SK-N-SH (cell line): ENCODE measurements around the gene BNC2.

Experiments used
- CHD2 ChIP-seq: fragments of 150-350 bp; IDR thresholded peaks from 2 replicates; pipeline ENCODE4 v1.6.1; 2018; ENCODE audit warnings: low read length; ENCODE audit not compliant: partially characterized antibody
- CTCF ChIP-seq: fragments of 200-600 bp; sonication (generic); IDR thresholded peaks from 2 replicates; pipeline ENCODE4 v1.6.1; 2017; ENCODE audit warnings: antibody characterized with exemption, mild to moderate bottlenecking, moderate library complexity
- EZH2phosphoT487 ChIP-seq: fragments of 200-600 bp; sonication (generic); IDR thresholded peaks from 2 replicates; pipeline ENCODE4 v1.6.1; 2017; ENCODE audit warnings: low read depth, mixed run types, mild to moderate bottlenecking, antibody characterized with exemption, moderate library complexity, borderline replicate concordance
- FOXJ3 ChIP-seq: sonication (generic); formaldehyde crosslinking; IDR thresholded peaks from 2 replicates; pipeline ENCODE4 v1.5.1; 2020; ENCODE audit warnings: mild to moderate bottlenecking, missing genetic modification reagents
- GABPA ChIP-seq: IDR thresholded peaks from 2 replicates; pipeline ENCODE4 v1.4.0; 2012; ENCODE audit warnings: low read depth, mild to moderate bottlenecking
- JUND ChIP-seq: IDR thresholded peaks from 2 replicates; pipeline ENCODE4 v1.4.0; 2012
- MAX ChIP-seq: IDR thresholded peaks from 2 replicates; pipeline ENCODE4 v1.4.0; 2012; ENCODE audit warnings: low read depth
- NFIC ChIP-seq: IDR thresholded peaks from 2 replicates; pipeline ENCODE4 v1.4.0; 2012; ENCODE audit warnings: borderline replicate concordance
- POLR2AphosphoS5 ChIP-seq: IDR thresholded peaks from 2 replicates; pipeline ENCODE4 v1.6.1; 2012; ENCODE audit warnings: low read depth, low read length
- SIN3A ChIP-seq: IDR thresholded peaks from 2 replicates; pipeline ENCODE4 v1.6.1; 2012; ENCODE audit warnings: low read depth, mild to moderate bottlenecking, low read length, moderate library complexity, borderline replicate concordance
- TAF1 ChIP-seq: IDR thresholded peaks from 2 replicates; pipeline ENCODE4 v1.6.1; 2012; ENCODE audit warnings: low read depth, mild to moderate bottlenecking, low read length, moderate library complexity, borderline replicate concordance
- TCF12 ChIP-seq: IDR thresholded peaks from 2 replicates; pipeline ENCODE4 v1.4.0; 2012
- USF2 ChIP-seq: fragments of 150-350 bp; IDR thresholded peaks from 2 replicates; pipeline ENCODE4 v1.6.1; 2017; ENCODE audit warnings: antibody characterized with exemption, low read length, low read depth, borderline replicate concordance

GRCh38 chr9:16899606-16900005 lies 29.1 kb upstream of the BNC2 start:
- TF ChIP-seq NFIC (no peak), CTCF (no peak), TCF12 (no peak), POLR2AphosphoS5 (no peak), TAF1 (no peak), JUND (no peak), EZH2phosphoT487 (no peak), CHD2 (no peak), USF2 (no peak), GABPA (no peak), MAX (no peak), SIN3A (no peak), FOXJ3 (CRISPR knock-in tag) (no peak)
